Mesenchymal stem cell (in vitro differentiated cells and primary cell): ENCODE measurements around the gene SOX18.

Experiments used
- DNase-seq: peaks from one replicate; pipeline ENCODE4 v3.0.0-alpha.2; 2013
- H2AFZ ChIP-seq: one replicate; pipeline ENCODE4 v1.6.1; 2013; ENCODE audit warnings: low read depth, mild to moderate bottlenecking, control low read depth, inconsistent platforms, low read length, moderate library complexity
- H2AK5ac ChIP-seq: 2 replicates; pipeline ENCODE4 v1.6.1; 2013; ENCODE audit warnings: low read length, moderate library complexity, mild to moderate bottlenecking, inconsistent platforms; ENCODE audit not compliant: severe bottlenecking
- H2BK120ac ChIP-seq: one replicate; pipeline ENCODE4 v1.6.1; 2013; ENCODE audit warnings: low read depth, mild to moderate bottlenecking, inconsistent platforms, low read length, moderate library complexity
- H2BK12ac ChIP-seq, 2 experiments: one replicate each; pipeline ENCODE4 v1.6.1; 2013; ENCODE audit warnings: inconsistent platforms in 2 of 2, low read length in 2 of 2, mild to moderate bottlenecking in 2 of 2, moderate library complexity in 2 of 2, control low read depth in 1 of 2
- H2BK15ac ChIP-seq: one replicate; pipeline ENCODE4 v1.6.1; 2013; ENCODE audit warnings: mild to moderate bottlenecking, low read depth, inconsistent platforms; ENCODE audit not compliant: poor library complexity, severe bottlenecking
- H2BK5ac ChIP-seq: 2 replicates; pipeline ENCODE4 v1.6.1; 2013; ENCODE audit warnings: low read depth, mild to moderate bottlenecking, low read length, control low read depth, inconsistent platforms; ENCODE audit not compliant: poor library complexity, severe bottlenecking
- H3K14ac ChIP-seq, 2 experiments: one replicate each; pipeline ENCODE4 v1.6.1; 2013; ENCODE audit warnings: inconsistent platforms in 2 of 2, low read length in 2 of 2, control low read depth in 1 of 2, mild to moderate bottlenecking in 1 of 2, moderate library complexity in 1 of 2
- H3K18ac ChIP-seq, 2 experiments: one replicate each; pipeline ENCODE4 v1.6.1; 2013; ENCODE audit warnings: inconsistent platforms in 2 of 2, low read length in 2 of 2, control low read depth in 1 of 2, low read depth in 1 of 2, mild to moderate bottlenecking in 1 of 2
- H3K23ac ChIP-seq, 2 experiments: one replicate each; pipeline ENCODE4 v1.6.1; 2013; ENCODE audit warnings: inconsistent platforms in 2 of 2, low read length in 2 of 2, mild to moderate bottlenecking in 2 of 2, moderate library complexity in 2 of 2, control low read depth in 1 of 2
- H3K27ac ChIP-seq: 2 replicates; pipeline ENCODE4 v1.5.1; 2013; ENCODE audit warnings: mild to moderate bottlenecking, moderate library complexity, low read length, control low read depth, inconsistent platforms; ENCODE audit not compliant: poor library complexity, severe bottlenecking
- H3K27me3 ChIP-seq, 2 experiments: 2 replicates each; pipeline versions ENCODE4 v1.6.1 to v1.7.0; 2013; ENCODE audit warnings: low read length in 2 of 2, mild to moderate bottlenecking in 2 of 2, moderate library complexity in 2 of 2, control low read depth in 1 of 2, inconsistent platforms in 1 of 2; ENCODE audit not compliant: control insufficient read depth in 1 of 2, insufficient read depth in 1 of 2
- H3K36me3 ChIP-seq, 2 experiments: 2 replicates each; pipeline versions ENCODE4 v1.6.1 to v1.7.0; 2013; ENCODE audit warnings: low read length in 2 of 2, control low read depth in 1 of 2, inconsistent platforms in 1 of 2, low read depth in 1 of 2, mild to moderate bottlenecking in 1 of 2; ENCODE audit not compliant: insufficient read depth in 2 of 2, control insufficient read depth in 1 of 2
- H3K4ac ChIP-seq, 2 experiments: one replicate each; pipeline ENCODE4 v1.6.1; 2013; ENCODE audit warnings: inconsistent platforms in 2 of 2, low read length in 2 of 2, mild to moderate bottlenecking in 2 of 2, moderate library complexity in 2 of 2, control low read depth in 1 of 2, low read depth in 1 of 2
- H3K4me1 ChIP-seq: 2 replicates; pipeline ENCODE4 v1.6.1; 2013; ENCODE audit warnings: low read depth, low read length, control low read depth; ENCODE audit not compliant: control insufficient read depth, insufficient read depth
- H3K4me2 ChIP-seq: 2 replicates; pipeline ENCODE4 v1.6.1; 2013; ENCODE audit warnings: low read length, mild to moderate bottlenecking, inconsistent platforms; ENCODE audit not compliant: poor library complexity, severe bottlenecking
- H3K4me3 ChIP-seq, 2 experiments: 2 replicates each; pipeline versions ENCODE4 v1.5.1 to v1.7.0; 2013; ENCODE audit warnings: low read length in 2 of 2, mild to moderate bottlenecking in 2 of 2, control low read depth in 1 of 2, low read depth in 1 of 2; ENCODE audit not compliant: insufficient read depth in 1 of 2
- H3K79me1 ChIP-seq: replicated peaks from 2 replicates; pipeline ENCODE4 v1.6.1; 2013; ENCODE audit warnings: mild to moderate bottlenecking, control low read depth, low read length, inconsistent platforms; ENCODE audit not compliant: poor library complexity, severe bottlenecking
- H3K9ac ChIP-seq: 2 replicates; pipeline ENCODE4 v1.7.0; 2013; ENCODE audit warnings: mild to moderate bottlenecking, low read length, moderate library complexity
- H3K9me3 ChIP-seq: 2 replicates; pipeline ENCODE4 v1.7.0; 2013; ENCODE audit warnings: mild to moderate bottlenecking, low read length; ENCODE audit not compliant: control insufficient read depth
- H4K8ac ChIP-seq: one replicate; pipeline ENCODE4 v1.6.1; 2013; ENCODE audit warnings: inconsistent platforms, mild to moderate bottlenecking, low read length, moderate library complexity
- H4K91ac ChIP-seq: one replicate; pipeline ENCODE4 v1.6.1; 2013; ENCODE audit warnings: mild to moderate bottlenecking, low read length, inconsistent platforms
- WGBS: methylation state at CpG from one replicate; pipeline ENCODE4 v1.1.7; 2013; ENCODE audit warnings: mixed read lengths; 5-methylcytosine and 5-hydroxymethylcytosine counted together

The SOX18 gene

DNA sequence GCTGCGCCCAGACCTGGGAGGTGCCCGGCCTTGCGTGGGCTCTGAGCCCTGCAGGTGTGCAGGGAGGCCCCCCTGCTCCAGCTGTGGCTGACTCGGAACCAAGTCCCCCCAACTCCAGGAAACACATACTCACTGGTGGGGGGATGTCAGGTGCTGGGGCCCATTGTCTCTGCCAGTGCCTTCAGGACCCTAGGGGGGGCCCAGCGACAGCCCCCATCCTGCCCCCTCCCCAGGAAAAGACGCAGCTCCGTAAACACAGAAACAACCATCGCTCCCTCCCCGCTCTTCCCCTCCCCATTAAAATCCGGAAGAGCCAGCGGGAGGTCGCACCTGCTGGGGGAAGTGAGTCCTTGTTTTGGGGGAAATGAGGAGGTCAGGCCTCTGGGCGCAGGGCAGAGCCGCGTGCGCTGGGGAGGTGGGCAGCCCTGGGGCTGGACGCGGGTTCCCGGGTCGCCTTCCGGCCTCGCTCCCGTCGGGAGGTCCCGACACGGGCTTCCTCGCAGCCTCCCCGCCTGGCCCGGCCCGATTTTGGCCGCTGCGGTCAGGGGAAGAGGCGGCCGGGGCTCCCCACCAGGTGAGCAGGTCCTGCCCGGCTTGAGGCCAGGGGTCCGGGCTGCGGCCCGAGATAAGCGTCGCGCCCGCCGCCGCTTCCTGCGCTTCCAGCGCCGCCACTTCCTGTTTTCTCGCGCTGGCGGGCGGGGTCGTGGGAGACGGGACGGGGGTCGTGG lies 7.2 kb downstream of the SOX18 start:
- peaks cover 45% of the 10 kb centered on the region for H3K4me1 ChIP-seq
- peak overlapping the region; percentile 70 for H3K4me2 ChIP-seq
- H3K14ac ChIP-seq: peak overlapping the region in 1 of 2 experiments; percentile 79
- 5% methylated on average over 28 of the region's 55 CpGs for WGBS
- peak overlapping the region in 1 of 2 experiments; percentile 49 for H3K4me3 ChIP-seq
- H3K4ac ChIP-seq: peak overlapping the region in 1 of 2 experiments; percentile 15
- peak overlapping the region; percentile 92 for H2BK15ac ChIP-seq
- peak overlapping the region; percentile 75 to 79 for H3K18ac ChIP-seq
- H4K8ac ChIP-seq: peak overlapping the region; percentile 91
- H2AFZ ChIP-seq: peak overlapping the region; percentile 29
- no peak overlapping the region for H3K27ac ChIP-seq
- peak overlapping the region; percentile 11 for H2BK5ac ChIP-seq
- no peaks in the 10 kb centered on the region for H3K79me1 ChIP-seq
- no peak for DNase-seq
- H2AK5ac ChIP-seq: no peak overlapping the region
- no peaks in the 10 kb centered on the region for H3K9me3 ChIP-seq
- H3K9ac ChIP-seq: no peak overlapping the region
- peaks cover 47 to 71% of the 10 kb centered on the region in 2 experiments for H3K27me3 ChIP-seq
- H3K23ac ChIP-seq: peak overlapping the region in 1 of 2 experiments; percentile 60
- no peaks in the 10 kb centered on the region for H3K36me3 ChIP-seq
- peak overlapping the region; percentile 53 for H4K91ac ChIP-seq
- H2BK120ac ChIP-seq: peak overlapping the region; percentile 37
- H2BK12ac ChIP-seq: peak overlapping the region in 1 of 2 experiments; percentile 67

DNA sequence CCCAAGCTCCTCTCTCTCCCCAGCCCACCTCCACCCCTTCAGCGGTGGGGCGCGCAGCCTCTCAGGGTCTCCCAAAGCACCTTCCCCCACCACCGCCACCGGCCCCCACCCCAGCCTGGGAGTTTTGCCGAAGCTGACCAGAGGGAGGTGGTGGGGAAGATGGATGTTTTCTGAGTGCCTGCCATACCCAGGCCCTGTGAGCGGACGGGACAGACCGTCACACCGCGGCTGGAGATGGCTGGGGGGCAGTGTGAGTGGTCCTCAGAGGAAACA lies 7.7 kb downstream of the SOX18 start:
- H4K8ac ChIP-seq: no peak overlapping the region
- H2BK120ac ChIP-seq: no peak overlapping the region
- 57% methylated on average over 5 of the region's 11 CpGs for WGBS
- H2AFZ ChIP-seq: no peak overlapping the region
- no peaks in the 10 kb centered on the region for H3K9me3 ChIP-seq
- DNase-seq: no peak
- H3K27ac ChIP-seq: no peak overlapping the region
- H3K4me2 ChIP-seq: no peak overlapping the region
- H3K36me3 ChIP-seq: no peaks in the 10 kb centered on the region
- H3K4me3 ChIP-seq: no peak overlapping the region
- H3K9ac ChIP-seq: no peak overlapping the region
- H3K14ac ChIP-seq: no peak overlapping the region
- no peak overlapping the region for H3K4ac ChIP-seq
- peak overlapping the region in 1 of 2 experiments; percentile 50 for H2BK12ac ChIP-seq
- peak overlapping the region in 1 of 2 experiments; percentile 60 for H3K23ac ChIP-seq
- H2BK5ac ChIP-seq: no peak overlapping the region
- H2AK5ac ChIP-seq: no peak overlapping the region
- no peaks in the 10 kb centered on the region for H3K79me1 ChIP-seq
- no peak overlapping the region for H3K18ac ChIP-seq
- H3K4me1 ChIP-seq: peaks cover 49% of the 10 kb centered on the region
- no peak overlapping the region for H4K91ac ChIP-seq
- peaks cover 44 to 71% of the 10 kb centered on the region in 2 experiments for H3K27me3 ChIP-seq
- H2BK15ac ChIP-seq: peak overlapping the region; percentile 92

DNA sequence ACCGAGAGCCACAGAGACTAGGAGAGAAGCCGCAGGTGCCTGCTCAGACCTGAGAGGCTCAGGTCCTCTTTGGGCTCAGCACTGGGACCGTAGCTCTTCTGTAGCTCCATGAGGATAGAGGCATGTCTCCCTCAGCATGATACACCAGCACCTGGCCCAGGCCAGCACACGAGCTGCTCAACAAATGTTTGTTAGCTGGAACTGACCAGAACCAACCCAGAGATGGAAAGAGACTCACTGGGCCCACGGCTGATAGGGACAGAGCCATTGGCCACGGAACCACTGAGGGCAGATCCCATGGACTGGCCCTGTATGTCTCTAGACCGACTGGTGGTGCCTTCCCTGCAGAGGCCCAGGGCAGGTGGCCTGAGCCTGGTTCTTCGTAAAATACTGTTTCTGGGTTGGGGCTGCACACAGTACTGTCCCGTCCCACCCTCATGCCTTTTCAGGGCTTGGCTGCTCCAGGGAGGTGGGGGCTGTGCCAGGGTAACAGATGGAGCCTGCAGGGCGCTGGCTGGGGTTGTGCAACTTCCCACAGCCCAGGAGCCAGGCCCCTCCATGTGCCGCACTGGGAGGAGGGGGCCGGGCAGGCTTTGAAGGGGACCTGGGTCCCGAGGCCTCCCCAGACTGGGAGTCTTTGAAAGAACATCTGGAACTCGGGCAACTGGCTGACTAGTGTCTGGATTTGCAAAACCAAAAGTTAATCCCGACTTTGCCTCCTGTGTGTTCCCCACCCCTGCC lies 8.2 kb downstream of the SOX18 start:
- WGBS: 74% methylated on average over 13 of the region's 15 CpGs
- Histone ChIP-seq H3K4me1 (peaks cover 54% of the 10 kb centered on the region), H2BK12ac (no peak overlapping the region)

More for the DNA sequence above, 8.2 kb downstream of the SOX18 start:
- Histone ChIP-seq H3K18ac (no peak overlapping the region), H2AFZ (no peak overlapping the region), H3K9ac (no peak overlapping the region), H3K4ac (no peak overlapping the region), H2BK15ac (no peak overlapping the region), H2AK5ac (no peak overlapping the region), H3K9me3 (no peaks in the 10 kb centered on the region), H2BK120ac (no peak overlapping the region), H4K8ac (no peak overlapping the region), H3K23ac (no peak overlapping the region), H3K14ac (no peak overlapping the region), H3K79me1 (no peaks in the 10 kb centered on the region), H3K4me3 (no peak overlapping the region), H3K4me2 (no peak overlapping the region), H3K27ac (no peak overlapping the region), H2BK5ac (no peak overlapping the region), H4K91ac (no peak overlapping the region), H3K36me3 (peaks cover 0 to 2% of the 10 kb centered on the region in 2 experiments), H3K27me3 (peaks cover 39 to 71% of the 10 kb centered on the region in 2 experiments)
- DNase-seq: no peak
